ENCODE results near the gene TAF1C.

TAF1C gene

GRCh38 chr16:84184775-84185174 is 2.1 kb downstream of the TAF1C start:
- in situ Hi-C loops (cut with MboI; ENCODE audit: low pct_unique_long_range_greater_than_20kb, low sequenced_read_pairs, unreplicated experiment), result no loop called here

GRCh38 chr16:84183911-84184591 is 2.8 kb downstream of the TAF1C start:
- DNase-seq (ENCODE audit: low spot score), result no peak
- in situ Hi-C loops (cut with MboI; ENCODE audit: low pct_unique_long_range_greater_than_20kb, low sequenced_read_pairs, unreplicated experiment), result no loop called here
- TF ChIP-seq CTCF (IDR thresholded peaks at IDR 0.05; ENCODE audit: extremely low read depth, insufficient read depth, missing control alignments), result no peak

More at GRCh38 chr16:84184775-84185174, 2.1 kb downstream of the TAF1C start:
- TF ChIP-seq CTCF (IDR thresholded peaks at IDR 0.05; ENCODE audit: extremely low read depth, insufficient read depth, missing control alignments), result no peak
- DNase-seq (ENCODE audit: low spot score), result no peak

GRCh38 chr16:84183572-84183875 is 3.3 kb downstream of the TAF1C start:
- in situ Hi-C loops (cut with MboI; ENCODE audit: low pct_unique_long_range_greater_than_20kb, low sequenced_read_pairs, unreplicated experiment), result no loop called here
- no peak for DNase-seq (ENCODE audit: low spot score)
- no peak for TF ChIP-seq CTCF (IDR thresholded peaks at IDR 0.05; ENCODE audit: extremely low read depth, insufficient read depth, missing control alignments)

- no peak for DNase-seq (ENCODE audit: low spot score)
- in situ Hi-C loops (cut with MboI; ENCODE audit: low pct_unique_long_range_greater_than_20kb, low sequenced_read_pairs, unreplicated experiment), result no loop called here
- TF ChIP-seq CTCF (IDR thresholded peaks at IDR 0.05; ENCODE audit: extremely low read depth, insufficient read depth, missing control alignments), result no peak
Measured at GRCh38 chr16:84182680-84183571, 3.9 kb downstream of the TAF1C start.

- no peak for TF ChIP-seq CTCF (IDR thresholded peaks at IDR 0.05; ENCODE audit: extremely low read depth, insufficient read depth, missing control alignments)
- no peak for DNase-seq (ENCODE audit: low spot score)
- in situ Hi-C loops (cut with MboI; ENCODE audit: low pct_unique_long_range_greater_than_20kb, low sequenced_read_pairs, unreplicated experiment), result no loop called here
Measured at GRCh38 chr16:84182104-84182503, 4.8 kb downstream of the TAF1C start.

GRCh38 chr16:84181144-84181915 is 5.5 kb downstream of the TAF1C start:
- in situ Hi-C loops (cut with MboI; ENCODE audit: low pct_unique_long_range_greater_than_20kb, low sequenced_read_pairs, unreplicated experiment), result no loop called here
- TF ChIP-seq CTCF (IDR thresholded peaks at IDR 0.05; ENCODE audit: extremely low read depth, insufficient read depth, missing control alignments), result no peak
- DNase-seq (ENCODE audit: low spot score), result no peak
